Measurements from ENCODE around the gene RBPMS2. TPM values are rescaled to one million over a fixed set of nuclear protein-coding genes. Genes with fewer than 3 reads are reported as not detected.

RBPMS2 gene
- total and polyA plus RNA-seq, 2 donors (not counting 1 experiment from before 2014, with no cell fraction given), result 0.47 to 0.63 TPM

DNA sequence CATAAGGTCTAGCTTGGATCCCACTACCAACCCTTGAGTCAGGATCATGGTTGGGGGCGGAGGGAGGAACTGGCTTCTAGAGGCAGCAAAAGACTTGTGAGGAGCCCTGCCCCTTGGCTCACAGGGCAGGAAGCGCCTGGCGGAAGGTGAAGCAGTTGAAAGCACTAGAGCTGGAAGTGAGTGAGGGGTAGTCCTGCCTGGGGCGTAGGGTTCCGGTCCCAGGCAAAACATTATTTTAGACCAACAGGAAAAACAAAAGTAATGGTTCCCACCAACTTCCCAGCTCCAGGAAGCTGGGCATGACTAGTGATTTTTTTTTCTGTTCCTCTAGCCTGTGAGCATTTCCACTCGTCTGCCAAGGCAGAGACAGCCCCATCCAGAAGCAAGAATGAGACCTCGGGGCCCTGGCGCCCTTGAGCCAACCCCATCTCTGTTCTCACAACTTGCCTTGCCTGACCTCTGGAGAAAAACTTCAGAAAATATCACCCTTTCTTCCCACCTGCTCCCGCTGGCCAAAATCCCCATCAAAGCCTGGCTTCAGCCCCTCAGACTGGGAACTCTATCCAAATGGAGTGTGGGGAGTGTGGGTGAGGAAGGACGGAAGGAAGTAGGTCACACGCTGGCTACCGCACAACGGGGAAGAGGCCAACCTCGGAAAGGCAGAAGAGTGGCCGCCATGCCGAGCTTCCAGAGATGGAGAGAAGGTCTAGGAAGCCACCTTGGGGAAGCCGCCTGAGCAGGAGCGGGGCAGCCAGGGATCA is 57.5 kb downstream of the RBPMS2 start:
- Histone ChIP-seq H2AFZ (ENCODE audit: insufficient read depth, low read depth, low read length, poor library complexity, severe bottlenecking) (no peak overlapping the region), H3K79me2 (ENCODE audit: control insufficient read depth, insufficient read depth, low read length) (no peaks in the 10 kb centered on the region), H3K4me3 (ENCODE audit: control extremely low read depth in 1 of 5, extremely low read depth in 1 of 5, insufficient read depth in 1 of 5, low read depth in 2 of 5, low read length in 4 of 5) (no peak overlapping the region), H4K20me1 (ENCODE audit: control insufficient read depth, insufficient read depth, low read length, poor library complexity, severe bottlenecking) (no peaks in the 10 kb centered on the region), H3K9ac (ENCODE audit: low read length) (no peak overlapping the region), H3K9me3 (ENCODE audit: control extremely low read depth in 1 of 3, control insufficient read depth in 2 of 3, insufficient read depth in 1 of 3, low read length in 2 of 3) (no peaks in the 10 kb centered on the region), H3K4me2 (replicated peaks; ENCODE audit: low read depth, low read length, poor library complexity, severe bottlenecking) (no peak overlapping the region), H3K4me1 (ENCODE audit: control insufficient read depth in 2 of 2, insufficient read depth in 2 of 2, low read length in 2 of 2) (no peaks in the 10 kb centered on the region), H3K27ac (ENCODE audit: low read length in 2 of 2) (no peak overlapping the region), H3K27me3 (replicated peaks in 1 of 4; ENCODE audit: control extremely low read depth in 1 of 4, control insufficient read depth in 3 of 4, insufficient read depth in 4 of 4, low read length in 3 of 4) (no peaks in the 10 kb centered on the region), H3K36me3 (replicated peaks in 1 of 2; ENCODE audit: control extremely low read depth in 1 of 2, control insufficient read depth in 1 of 2, extremely low read depth in 1 of 2, insufficient read depth in 2 of 2, low read length in 1 of 2) (no peaks in the 10 kb centered on the region)
- 66% methylated on average over 16 of the region's 18 CpGs for WGBS (ENCODE audit: insufficient coverage)
- DNase-seq (no peak), ATAC-seq (ENCODE audit: low read depth) (no peak)
- H3K4me1 Mint-ChIP-seq, result no peaks in the 10 kb centered on the region
- no peaks in the 10 kb centered on the region for H3K9me3 Mint-ChIP-seq (ENCODE audit: insufficient read depth)
- H3K27ac Mint-ChIP-seq, result no peak overlapping the region
- no peaks in the 10 kb centered on the region for H3K27me3 Mint-ChIP-seq
- H3K4me3 Mint-ChIP-seq, result no peak overlapping the region
- POLR2A ChIA-PET, result interaction anchor here (0.6 kb wide), 1 partner anchor 418 kb away, joined by 3 read pairs; no protein-coding TSS in a partner anchor
- no peak for TF ChIP-seq EZH2 (IDR thresholded peaks at IDR 0.05; ENCODE audit: borderline replicate concordance, insufficient read depth, low read depth, low read length, poor library complexity, severe bottlenecking)
- TF ChIP-seq, protein P1, sequence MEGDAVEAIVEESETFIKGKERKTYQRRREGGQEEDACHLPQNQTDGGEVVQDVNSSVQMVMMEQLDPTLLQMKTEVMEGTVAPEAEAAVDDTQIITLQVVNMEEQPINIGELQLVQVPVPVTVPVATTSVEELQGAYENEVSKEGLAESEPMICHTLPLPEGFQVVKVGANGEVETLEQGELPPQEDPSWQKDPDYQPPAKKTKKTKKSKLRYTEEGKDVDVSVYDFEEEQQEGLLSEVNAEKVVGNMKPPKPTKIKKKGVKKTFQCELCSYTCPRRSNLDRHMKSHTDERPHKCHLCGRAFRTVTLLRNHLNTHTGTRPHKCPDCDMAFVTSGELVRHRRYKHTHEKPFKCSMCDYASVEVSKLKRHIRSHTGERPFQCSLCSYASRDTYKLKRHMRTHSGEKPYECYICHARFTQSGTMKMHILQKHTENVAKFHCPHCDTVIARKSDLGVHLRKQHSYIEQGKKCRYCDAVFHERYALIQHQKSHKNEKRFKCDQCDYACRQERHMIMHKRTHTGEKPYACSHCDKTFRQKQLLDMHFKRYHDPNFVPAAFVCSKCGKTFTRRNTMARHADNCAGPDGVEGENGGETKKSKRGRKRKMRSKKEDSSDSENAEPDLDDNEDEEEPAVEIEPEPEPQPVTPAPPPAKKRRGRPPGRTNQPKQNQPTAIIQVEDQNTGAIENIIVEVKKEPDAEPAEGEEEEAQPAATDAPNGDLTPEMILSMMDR (IDR thresholded peaks at IDR 0.05), result no peak
- CTCF ChIA-PET, result interaction anchor here (2.3 to 2.5 kb wide), 2 partner anchors 10 to 31 kb away, joined by 7 read pairs; no protein-coding TSS in a partner anchor
- intact Hi-C loops (cut with micrococcal nuclease), result no loop called here

DNA sequence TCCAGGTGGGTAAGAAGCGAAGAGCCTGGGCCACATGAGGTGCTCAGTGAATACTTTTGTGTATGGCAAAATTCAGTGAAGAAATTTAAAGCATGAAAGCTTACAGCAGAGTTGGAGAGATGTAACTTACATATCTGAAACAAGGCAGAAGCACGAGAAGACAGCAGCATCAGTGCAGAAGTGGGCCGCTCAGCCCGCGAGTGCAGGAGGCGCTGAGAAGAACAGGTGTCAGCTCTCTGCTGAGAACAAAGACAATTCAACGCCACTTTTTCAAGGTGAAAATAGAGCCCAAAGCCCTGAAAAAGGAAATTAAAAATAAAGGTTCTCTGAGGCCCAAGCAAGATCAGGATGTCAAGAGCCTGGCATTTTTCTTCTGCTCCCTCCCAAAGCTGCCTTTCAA is 58.3 kb downstream of the RBPMS2 start:
- Mint-ChIP-seq H3K9me3 (ENCODE audit: insufficient read depth) (no peaks in the 10 kb centered on the region), H3K27ac (no peak overlapping the region), H3K4me1 (no peaks in the 10 kb centered on the region), H3K27me3 (no peaks in the 10 kb centered on the region), H3K4me3 (no peak overlapping the region)
- H4K20me1 ChIP-seq (ENCODE audit: control insufficient read depth, insufficient read depth, low read length, poor library complexity, severe bottlenecking), result no peaks in the 10 kb centered on the region
- WGBS (ENCODE audit: insufficient coverage), result 91% methylated on average over 7 of the region's 7 CpGs
- H3K4me3 ChIP-seq (ENCODE audit: control extremely low read depth in 1 of 5, extremely low read depth in 1 of 5, insufficient read depth in 1 of 5, low read depth in 2 of 5, low read length in 4 of 5), result no peak overlapping the region
- H3K36me3 ChIP-seq (replicated peaks in 1 of 2; ENCODE audit: control extremely low read depth in 1 of 2, control insufficient read depth in 1 of 2, extremely low read depth in 1 of 2, insufficient read depth in 2 of 2, low read length in 1 of 2), result no peaks in the 10 kb centered on the region
- no peaks in the 10 kb centered on the region for H3K27me3 ChIP-seq (replicated peaks in 1 of 4; ENCODE audit: control extremely low read depth in 1 of 4, control insufficient read depth in 3 of 4, insufficient read depth in 4 of 4, low read length in 3 of 4)
- ChIA-PET CTCF (interaction anchor here (2.3 to 2.5 kb wide), 2 partner anchors 11 to 30 kb away, joined by 7 read pairs; no protein-coding TSS in a partner anchor), POLR2A (no interaction called here)
- no peak overlapping the region for H3K9ac ChIP-seq (ENCODE audit: low read length)
- H3K79me2 ChIP-seq (ENCODE audit: control insufficient read depth, insufficient read depth, low read length), result no peaks in the 10 kb centered on the region
- no peaks in the 10 kb centered on the region for H3K9me3 ChIP-seq (ENCODE audit: control extremely low read depth in 1 of 3, control insufficient read depth in 2 of 3, insufficient read depth in 1 of 3, low read length in 2 of 3)
- no peaks in the 10 kb centered on the region for H3K4me1 ChIP-seq (ENCODE audit: control insufficient read depth in 2 of 2, insufficient read depth in 2 of 2, low read length in 2 of 2)
- no peak for DNase-seq
- intact Hi-C loops (cut with micrococcal nuclease), result no loop called here
- ATAC-seq (ENCODE audit: low read depth), result no peak
- no peak overlapping the region for H3K27ac ChIP-seq (ENCODE audit: low read length in 2 of 2)
- H2AFZ ChIP-seq (ENCODE audit: insufficient read depth, low read depth, low read length, poor library complexity, severe bottlenecking), result no peak overlapping the region
- no peak overlapping the region for H3K4me2 ChIP-seq (replicated peaks; ENCODE audit: low read depth, low read length, poor library complexity, severe bottlenecking)
- TF ChIP-seq, protein P1 (IDR thresholded peaks at IDR 0.05), result no peak
- no peak for TF ChIP-seq EZH2 (IDR thresholded peaks at IDR 0.05; ENCODE audit: borderline replicate concordance, insufficient read depth, low read depth, low read length, poor library complexity, severe bottlenecking)

All from B cell (primary cell).